Muscle of back (tissue), 11 donors: ENCODE data around the gene HOXD8. TPM values are rescaled to one million over a fixed set of nuclear protein-coding genes. Genes with fewer than 3 reads are reported as not detected.
A peak's percentile ranks its signal among the peaks of the same experiment; 100 is the strongest.

Source experiments
- DNase-seq, 3 donors: peaks; one replicate each; pipeline versions ENCODE4 v3.0.0 to v3.0.0-alpha.2; 2013
- polyA plus RNA-seq, 10 donors: library from polyadenylated mRNA; unstranded; fragments of 120-200 nt; gene quantifications; one replicate each; pipeline ENCODE4 v1.2.1, GENCODE V29; 2013; ENCODE audit not compliant: insufficient read length in 10 of 10

HOXD8 gene
- polyA plus RNA-seq, 10 donors = 30.6 to 43.1 (median 40.2) TPM

DNA sequence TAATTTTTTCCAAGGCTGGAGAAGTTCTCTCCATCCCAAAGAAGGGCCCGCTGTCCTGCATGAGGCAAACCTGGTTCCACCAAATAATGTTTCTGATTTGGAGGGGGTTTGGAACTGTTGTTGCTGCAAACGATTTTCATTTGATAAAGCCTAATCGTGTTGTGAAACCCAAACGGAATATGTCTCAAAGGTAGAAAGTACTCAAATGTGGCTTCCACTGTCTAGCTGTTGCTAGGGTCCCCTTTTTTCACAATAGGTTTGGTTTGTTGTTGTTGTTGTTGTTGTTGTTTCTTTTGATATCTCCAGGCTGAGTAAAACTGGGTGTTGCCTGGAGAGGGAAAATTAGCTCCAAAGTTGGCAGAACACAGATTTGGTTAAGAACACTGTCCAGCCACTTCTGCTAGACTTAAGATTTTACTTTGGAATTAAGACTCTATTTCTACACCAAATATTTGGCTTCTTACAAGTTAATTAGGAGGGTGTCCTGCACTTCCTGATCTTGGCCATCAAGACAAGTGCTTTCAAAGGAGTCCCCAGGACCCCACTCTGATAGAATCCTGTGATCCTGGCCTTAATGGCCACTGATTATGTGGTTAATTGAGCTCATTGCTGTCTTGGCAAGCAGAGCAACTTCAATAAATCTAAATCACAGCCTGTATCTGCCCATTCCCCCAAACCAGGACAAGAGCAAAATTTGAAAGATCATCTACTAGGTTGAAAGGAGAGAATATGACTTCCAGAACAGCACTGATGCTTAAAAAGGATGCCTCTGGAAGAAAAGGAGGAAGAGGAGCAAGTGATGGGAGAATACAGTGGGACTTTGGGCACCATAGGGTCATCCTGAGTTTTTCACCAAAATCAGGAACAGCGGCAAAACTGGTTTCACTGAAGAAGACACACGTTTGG, 40.3 kb upstream of the HOXD8 start:
- DNase-seq = no peak

DNA sequence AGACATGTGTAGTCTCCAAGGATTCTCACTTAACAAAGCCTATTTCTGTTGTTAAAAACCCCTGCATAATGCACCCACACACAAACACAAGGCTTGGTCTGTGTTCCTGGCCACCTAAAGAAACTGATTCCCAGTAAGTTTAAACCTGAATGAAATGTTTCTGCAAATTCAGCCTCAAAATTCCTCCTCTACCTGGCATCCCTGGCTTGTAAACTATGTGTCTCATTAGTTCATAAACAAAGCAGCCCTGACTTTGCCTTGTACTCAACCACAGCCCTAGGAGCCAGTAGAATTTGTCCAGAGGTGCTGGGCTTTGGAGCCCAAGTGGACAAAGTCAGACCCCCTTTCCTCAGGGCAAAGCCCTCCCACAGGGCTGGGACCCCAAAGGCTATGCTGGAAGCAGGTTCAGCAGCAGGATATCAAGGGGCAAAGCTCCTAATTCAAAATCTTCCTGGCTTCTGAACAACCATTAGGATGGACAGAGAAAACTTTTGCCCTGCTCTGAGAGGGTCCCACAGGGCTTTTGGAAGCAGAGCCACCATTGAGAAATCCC, 39.6 kb upstream of the HOXD8 start:
- DNase-seq = no peak

DNA sequence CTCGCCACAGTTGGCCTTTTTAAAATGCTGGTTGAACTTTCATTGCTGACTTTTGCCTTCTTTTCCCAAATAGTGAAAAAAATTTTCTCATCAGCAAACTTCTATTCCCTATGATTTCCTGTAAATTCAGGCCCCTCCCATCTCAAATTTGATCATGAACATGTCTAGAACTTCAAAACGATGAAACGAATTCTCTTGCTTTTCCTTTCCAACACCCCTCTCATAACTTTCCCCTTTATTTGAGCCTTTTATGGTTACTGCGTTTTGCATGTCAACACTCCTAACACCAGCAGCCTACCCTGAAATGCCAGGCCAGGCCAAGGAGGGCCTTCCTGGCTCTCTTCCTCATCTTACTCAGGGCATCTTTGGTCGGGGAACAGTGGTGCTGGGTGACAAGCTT, 38.6 kb upstream of the HOXD8 start:
- no peak for DNase-seq

DNA sequence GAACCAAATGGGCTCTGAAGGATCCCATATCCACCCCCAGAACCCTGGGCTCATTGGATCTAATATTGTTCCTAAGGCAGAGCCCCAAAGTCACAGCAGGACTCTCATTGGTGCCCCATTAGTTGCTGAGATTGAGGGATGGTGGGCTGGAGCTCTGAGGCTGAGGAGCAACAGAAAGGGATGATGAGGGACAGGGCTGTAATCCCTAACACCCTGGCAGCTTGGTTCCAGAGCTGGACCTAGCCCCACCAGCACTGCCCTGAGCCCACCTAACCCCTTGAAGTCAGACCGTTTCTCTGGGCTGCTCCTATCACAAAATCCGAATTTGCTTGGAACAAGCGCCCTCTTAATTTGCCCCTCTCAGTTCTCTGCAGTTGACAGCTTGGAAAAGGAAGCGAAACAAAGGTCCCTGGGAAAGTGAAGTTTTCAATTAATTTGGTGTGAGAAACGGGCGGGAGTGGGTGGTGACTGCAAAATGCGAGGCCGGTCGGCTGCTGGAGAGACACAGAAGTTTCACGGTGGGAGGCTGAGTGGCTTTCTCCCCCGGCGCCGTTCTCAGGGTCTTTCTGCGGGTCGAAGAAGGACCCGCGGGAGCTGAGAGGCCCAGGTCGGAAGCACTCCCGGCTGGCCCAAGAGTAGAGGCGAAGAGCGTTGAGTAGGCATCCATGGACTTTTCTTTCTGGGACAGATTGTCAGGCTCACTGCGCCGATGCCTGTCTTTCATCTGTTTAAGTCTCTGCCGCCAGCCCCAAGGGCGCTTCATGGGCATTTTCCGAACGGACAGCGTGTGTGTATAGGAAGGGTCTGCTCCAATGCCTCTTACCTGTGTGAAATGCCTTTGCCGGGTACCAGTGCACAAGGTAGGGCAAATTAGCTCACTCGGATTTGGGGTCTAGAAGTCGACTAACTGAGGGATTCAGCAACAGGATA, 37.9 kb upstream of the HOXD8 start:
- DNase-seq = no peak

DNA sequence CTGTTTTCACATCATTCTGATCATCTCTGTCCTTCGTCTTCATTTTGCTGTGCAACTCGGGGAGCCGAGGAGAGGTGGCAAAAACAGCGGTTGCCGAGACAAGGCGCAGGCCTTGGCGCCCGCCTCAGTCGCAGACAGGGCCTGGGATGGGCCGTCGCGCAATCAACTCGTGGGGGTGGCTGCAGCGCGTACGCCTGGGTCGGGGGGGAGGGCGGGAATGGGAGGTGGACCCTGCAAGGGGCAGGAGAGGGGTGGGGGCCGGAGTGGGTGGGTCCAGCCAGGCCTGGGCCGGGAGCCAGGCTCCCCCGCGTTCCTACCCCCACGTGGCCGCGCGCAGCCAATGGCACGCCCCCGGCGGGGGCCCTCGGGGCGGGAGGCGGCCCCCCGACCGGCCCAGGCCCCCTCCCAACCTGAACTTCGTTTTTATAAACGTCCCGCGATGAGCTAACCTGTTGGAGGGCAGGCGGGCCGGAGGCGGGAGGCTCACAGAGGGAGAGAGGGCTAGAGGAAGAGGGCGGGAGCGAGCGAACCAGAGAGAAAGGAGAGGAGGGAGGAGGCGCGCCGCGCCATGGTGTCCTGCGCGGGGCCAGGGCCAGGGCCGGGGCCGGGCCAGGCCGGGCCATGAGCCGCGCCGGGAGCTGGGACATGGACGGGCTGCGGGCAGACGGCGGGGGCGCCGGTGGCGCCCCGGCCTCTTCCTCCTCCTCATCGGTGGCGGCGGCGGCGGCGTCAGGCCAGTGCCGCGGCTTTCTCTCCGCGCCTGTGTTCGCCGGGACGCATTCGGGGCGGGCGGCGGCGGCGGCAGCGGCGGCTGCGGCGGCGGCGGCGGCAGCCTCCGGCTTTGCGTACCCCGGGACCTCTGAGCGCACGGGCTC, 37.0 kb upstream of the HOXD8 start, which contains the start of gene HOXD13:
HOXD13 (plus strand) TSS at position 452 of the 875 bp plus-strand sequence; CDS start at position 622, 170 bp downstream.
- DNase-seq = peak in 1 of 3 donors; percentile 72

DNA sequence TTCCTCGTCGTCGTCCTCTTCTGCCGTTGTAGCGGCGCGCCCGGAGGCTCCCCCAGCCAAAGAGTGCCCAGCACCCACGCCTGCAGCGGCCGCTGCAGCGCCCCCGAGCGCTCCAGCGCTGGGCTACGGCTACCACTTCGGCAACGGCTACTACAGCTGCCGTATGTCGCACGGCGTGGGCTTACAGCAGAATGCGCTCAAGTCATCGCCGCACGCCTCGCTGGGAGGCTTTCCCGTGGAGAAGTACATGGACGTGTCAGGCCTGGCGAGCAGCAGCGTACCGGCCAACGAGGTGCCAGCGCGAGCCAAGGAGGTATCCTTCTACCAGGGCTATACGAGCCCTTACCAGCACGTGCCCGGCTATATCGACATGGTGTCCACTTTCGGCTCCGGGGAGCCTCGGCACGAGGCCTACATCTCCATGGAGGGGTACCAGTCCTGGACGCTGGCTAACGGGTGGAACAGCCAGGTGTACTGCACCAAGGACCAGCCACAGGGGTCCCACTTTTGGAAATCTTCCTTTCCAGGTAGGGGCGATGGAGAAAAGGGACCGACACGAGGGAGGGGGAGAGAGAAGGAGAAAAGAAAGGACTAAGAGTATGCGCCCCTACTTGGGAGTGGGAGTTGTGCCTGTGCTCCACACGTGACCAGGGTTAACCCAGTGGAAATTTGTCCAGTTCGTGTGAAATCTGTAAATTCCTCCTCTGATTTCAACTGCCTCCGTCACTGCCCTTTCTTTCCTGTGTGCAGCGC, 36.2 kb upstream of the HOXD8 start:
- peak in 1 of 3 donors; percentile 68 for DNase-seq

DNA sequence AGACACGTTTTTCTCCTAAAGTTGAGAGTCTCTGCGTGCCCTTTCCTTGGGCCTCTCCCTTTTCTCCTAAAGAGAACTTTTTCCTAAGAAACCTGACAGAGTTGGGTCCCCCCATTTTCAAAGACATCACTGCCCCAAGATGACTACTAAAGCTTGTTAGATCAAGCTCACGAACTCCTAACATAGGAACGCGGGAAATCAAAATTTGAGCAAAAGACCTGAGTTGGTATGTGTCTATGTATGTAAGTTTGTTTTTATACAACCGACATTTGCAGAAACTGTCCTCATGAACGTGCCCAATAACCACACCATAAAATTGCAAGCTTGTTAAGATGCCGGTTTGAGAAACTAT, 35.6 kb upstream of the HOXD8 start:
- no peak for DNase-seq

DNA sequence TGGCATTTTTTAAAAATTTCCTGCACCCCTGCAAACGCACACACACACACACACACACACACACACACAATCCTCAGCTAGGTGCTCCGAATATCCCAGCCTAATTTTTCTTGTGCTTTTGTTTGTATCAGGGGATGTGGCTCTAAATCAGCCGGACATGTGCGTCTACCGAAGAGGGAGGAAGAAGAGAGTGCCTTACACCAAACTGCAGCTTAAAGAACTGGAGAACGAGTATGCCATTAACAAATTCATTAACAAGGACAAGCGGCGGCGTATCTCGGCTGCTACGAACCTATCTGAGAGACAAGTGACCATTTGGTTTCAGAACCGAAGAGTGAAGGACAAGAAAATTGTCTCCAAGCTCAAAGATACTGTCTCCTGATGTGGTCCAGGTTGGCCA, 35.2 kb upstream of the HOXD8 start:
- DNase-seq = no peak

DNA sequence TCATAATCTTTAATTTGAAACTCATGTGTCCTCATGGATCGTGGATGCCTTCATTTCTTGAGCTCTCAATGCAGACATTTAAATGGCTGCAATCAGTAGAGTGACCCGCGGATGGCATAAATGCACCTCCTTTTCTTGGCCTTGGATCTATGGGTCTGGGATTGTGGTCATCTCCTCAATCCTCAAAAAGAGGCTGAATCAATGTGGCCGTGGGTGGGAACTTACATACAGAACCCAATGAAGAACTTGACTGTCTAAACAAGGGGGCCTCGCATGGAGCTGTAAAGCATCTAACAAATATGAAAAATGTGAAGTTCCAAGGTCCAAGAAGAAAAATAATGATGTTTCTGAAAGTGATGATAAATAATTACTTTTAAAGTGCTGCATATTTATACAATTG, 34.1 kb upstream of the HOXD8 start:
- DNase-seq = no peak

DNA sequence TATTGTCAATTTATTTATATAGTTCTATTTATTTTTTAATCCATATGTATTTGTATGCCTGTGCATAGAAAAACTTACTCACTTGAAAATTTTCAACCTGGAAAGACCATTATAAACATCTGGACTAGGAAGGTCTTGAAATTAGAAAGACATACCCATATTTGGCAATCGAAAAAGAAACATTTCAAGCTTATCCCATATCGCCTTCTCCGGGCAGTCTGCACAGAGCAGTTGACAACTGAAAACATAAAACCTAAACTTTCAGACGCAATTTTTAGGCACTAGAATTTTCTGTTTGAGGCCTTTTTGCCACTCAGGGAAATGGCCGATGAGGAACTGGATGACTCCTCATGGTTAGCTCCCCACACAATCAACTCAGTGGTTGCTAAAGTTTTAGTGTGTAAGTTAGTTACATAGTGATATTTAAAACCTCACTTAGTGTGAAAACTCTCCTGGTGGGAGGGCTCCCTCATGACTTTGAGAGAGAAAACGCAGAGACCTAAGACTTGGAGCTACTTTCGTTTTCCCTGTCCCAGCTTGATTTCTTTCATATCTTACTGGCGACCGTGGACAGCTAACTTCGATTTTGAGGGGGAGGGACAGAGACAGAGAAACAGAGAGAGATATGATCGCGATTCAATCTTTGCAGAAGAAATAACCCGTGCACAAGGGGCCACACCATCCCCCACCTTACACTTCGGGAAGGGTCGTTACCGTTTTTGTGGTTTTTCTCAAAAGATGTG, 33.1 kb upstream of the HOXD8 start:
- DNase-seq = peak in 1 of 3 donors; percentile 82

DNA sequence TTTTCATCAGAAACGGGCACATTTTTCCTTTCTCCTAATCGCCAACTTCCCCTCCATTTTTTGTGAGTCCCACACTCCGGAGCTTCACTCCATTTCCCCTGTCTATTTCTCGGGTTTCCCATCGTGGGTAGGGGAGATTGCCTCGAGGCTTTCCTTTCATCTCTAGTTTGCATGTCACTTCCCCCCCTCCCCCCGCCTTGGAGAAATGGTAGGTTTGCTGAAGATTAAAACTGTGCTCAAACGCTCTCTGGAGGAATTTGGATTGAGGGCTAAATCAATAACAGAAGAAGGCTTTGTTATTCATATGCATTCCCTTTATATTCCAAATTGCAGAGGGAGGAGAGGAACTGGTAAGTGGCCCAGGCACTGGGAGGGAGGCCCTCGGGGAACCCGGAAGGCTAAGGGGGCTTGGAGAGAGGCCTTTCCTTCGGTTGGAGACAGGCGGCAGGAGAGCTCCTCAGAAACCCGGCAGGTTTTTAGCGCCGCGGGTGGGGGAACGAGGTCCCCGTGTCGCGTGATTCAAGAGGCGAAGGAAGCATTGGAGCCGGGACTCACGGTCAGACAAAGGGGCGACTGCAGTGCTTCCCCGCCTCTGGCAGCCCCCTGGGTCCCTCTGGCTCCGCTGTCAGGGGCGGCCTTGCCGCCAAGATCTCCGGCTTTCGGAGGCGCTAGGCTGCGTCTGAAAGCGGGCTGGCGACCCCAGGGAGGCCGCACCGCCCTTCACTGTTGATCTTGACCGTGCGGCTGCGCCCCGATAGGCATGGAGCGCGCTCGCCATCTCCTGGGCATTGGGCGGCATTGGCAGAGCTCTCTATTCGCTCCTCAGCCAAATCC, 32.3 kb upstream of the HOXD8 start:
- DNase-seq = no peak

DNA sequence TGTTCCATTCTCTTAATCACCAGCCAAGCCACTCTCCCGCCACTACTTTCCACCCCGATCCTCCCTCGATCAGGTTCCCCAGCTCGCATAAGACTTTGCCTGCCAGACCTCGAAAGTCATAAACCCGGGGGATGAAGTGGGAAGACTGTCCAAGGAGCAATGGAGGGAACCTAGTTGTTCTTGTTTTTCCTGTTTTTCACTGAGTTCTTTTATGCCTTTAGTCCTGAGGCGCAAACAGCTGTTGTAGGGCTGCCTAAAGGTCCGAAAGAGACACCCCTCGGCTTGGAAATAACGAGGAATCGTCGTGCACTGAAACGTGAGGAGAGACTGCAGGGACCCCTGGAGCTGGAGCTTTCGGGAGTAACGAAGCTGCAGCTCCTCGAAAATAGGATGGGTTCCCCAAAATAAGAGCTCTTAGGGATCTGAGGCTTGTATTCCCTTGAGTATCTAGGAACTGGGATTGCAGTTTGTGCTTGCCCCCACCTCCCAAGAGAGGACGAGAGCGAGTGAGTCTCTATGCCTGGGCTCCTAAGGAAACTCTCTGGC, 31.6 kb upstream of the HOXD8 start:
- no peak for DNase-seq

DNA sequence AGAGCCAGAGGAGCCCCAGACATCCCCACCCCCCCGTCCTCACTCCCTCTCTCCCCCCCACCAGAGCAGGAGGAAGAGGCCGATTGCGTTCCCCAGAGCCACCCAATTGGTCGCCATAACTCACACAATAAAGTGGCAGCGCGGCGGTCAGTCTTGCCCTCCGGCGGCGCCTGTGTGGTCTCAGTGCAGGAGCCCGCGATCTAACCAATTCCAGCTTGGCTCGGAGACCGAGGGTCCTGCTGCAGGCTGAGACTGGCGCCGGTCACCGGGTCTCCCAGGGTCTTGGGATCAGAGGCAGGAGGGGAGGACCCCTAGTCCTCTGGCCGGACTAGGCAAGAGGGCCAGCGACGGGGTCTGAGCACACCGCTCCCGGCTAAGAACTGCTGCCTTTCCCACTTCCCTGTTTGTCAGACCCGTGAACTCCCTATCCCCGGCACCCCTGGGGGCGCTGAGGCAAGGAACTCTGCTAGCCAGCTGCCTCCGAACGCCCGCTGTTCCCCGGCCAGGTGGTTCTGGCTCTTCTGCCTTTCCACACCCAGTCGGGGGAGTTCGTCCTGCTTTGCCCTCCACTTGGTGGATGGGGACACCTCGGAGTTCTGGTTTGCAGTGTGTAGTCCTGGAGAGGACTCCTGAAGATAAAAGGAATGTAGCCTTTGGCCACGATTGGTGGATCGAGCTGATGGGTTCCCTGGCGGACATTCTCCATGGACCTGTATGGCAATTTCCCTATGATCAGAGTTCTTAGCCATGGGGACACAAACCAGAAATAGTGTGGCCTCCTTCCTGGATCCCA, 30.9 kb upstream of the HOXD8 start:
- DNase-seq = no peak

DNA sequence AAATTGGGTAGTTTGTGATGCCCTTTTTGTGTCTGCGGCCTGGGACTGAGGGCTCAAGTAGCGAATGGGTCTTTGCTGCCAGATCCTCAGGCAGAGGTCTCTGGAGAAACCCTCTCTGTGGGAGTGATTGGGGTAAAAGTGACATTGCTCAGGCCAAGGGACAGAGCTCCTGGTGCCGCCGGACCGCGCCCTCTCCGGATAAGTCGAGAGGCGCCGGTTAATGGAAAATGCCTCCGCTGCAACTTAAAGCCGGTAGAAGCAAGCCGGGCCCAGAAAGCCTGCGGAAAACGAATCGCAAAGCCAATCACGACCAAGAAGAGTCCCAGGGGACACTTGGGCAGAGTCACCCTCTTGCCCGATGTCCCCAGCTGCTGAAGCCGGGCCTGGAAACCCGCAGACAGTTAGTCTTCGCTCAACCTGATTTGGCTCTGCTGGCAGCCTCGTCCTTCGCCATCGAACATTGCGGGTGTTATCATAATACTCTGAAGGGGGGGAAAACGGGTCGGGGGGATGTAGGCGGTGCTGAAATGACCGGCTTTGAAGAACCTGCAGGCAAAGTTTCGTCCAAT, 30.3 kb upstream of the HOXD8 start:
- no peak for DNase-seq

DNA sequence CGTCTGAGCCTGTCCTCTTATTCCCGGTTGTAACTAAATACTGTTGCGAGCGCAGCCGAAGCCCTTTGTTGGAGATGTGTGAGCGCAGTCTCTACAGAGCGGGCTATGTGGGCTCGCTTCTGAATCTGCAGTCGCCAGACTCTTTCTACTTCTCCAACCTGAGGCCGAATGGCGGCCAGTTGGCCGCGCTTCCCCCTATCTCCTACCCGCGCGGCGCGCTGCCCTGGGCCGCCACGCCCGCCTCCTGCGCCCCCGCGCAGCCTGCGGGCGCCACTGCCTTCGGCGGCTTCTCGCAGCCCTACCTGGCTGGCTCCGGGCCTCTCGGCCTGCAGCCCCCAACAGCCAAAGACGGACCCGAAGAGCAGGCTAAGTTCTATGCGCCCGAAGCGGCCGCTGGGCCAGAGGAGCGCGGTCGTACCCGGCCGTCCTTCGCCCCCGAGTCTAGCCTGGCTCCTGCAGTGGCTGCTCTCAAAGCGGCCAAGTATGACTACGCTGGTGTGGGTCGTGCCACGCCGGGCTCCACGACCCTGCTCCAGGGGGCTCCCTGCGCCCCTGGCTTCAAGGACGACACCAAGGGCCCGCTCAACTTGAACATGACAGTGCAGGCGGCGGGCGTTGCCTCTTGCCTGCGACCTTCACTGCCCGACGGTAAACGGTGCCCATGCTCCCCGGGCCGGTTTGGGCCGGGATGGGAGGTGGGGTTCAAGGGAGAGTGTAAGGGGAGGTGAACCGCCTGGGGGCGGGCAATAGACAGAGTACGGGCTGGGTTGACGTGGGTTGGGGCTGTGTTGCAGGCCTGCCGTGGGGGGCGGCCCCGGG, 29.6 kb upstream of the HOXD8 start, which contains the start of gene HOXD12:
HOXD12 (plus strand) TSS at position 68 of the 819 bp plus-strand sequence; CDS start at position 75, 7 bp downstream.
- no peak for DNase-seq

DNA sequence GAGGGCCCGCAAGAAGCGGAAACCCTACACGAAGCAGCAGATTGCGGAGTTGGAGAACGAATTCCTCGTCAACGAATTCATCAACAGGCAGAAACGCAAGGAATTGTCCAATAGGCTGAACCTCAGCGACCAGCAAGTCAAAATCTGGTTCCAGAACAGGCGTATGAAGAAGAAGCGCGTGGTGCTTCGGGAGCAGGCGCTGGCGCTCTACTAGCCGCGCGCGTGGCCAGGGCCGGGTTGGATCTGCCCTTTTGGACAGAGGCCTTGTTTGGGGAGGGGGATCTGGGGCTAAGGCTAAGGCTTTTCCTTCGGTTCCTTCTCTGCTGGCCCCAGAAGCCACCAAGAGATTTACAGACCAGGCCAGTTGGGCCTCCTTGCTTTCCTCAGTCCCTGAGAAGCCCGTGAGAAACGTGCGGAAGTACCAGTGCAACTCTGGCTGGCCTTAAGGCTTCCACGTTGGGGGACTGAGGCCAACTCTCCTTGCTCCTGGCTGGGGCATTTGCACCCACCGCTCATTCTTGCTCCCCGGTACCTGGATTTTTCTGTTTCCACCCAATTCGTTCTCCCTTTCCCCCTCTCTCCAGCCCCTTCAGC, 28.9 kb upstream of the HOXD8 start:
- no peak for DNase-seq
